SIG-M5 (cell line): Measurements from ENCODE around the gene KIF5B.
"Not testable (repeated sequence)": the region's sequence is repeated elsewhere in the genome, so short reads cannot be mapped to it uniquely, and the experiment has no call there.

Experiments
- DNase-seq: peaks from one replicate; lab custom pipeline; 2025; lab: John Stamatoyannopoulos, UW

KIF5B gene

DNA sequence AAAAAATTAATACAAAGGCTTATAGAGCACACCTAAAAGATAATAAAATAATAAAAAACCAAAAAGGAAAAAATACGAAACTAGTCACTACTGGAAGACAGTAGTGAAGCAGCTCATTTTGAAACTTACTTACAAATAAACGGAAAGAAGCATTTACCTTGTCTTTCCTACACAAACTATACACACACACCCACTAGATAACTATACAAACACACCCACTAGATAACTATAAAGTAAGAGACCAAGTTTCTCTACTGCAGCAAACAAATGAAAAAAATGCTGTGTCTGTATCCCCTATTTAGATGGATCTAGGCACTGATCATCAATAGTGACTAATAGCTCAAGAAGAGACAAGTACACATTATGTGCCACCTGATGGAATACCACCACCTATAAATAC is 49.2 kb downstream of the KIF5B start:
- no peak for DNase-seq

DNA sequence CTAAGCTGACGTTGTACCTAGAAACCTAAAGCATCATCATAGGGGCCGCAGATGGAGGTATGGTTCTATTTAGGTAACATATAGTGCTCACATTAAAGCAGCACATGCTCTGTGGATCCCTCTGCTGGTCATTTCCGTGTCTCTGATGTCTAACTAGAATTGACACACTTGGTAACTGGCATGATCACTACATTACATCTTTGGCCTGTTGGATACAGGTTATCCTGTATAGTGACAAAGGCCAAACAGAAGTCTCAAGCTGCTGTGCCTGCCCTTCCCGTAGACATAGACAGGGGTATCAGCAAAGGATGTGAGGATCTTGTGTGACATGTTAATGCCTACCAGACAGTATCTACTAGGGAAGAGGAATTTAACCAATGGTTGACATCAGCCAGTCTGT is 51.2 kb downstream of the KIF5B start:
- DNase-seq: no peak

DNA sequence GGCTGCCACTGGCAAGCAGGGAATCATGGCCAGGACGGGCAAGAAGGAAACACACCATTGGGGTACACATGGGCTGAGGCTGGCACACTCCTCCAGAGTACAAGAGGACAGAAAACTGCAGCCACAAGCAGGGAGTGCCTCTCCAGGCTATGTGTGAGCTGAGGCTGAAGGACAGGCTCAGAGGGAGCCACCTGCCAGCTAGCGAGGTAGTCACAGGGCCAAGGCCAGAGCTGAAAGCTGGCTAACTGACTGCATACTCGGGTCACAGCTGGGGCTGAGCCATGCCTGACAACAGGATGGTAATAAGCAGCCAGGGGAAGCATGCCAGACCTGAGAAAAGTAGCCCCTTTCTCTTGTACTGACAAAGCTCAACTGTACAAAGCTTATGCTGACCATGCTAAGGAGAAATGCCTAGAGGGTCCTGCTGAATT is 52.0 kb downstream of the KIF5B start:
- DNase-seq: no peak

DNA sequence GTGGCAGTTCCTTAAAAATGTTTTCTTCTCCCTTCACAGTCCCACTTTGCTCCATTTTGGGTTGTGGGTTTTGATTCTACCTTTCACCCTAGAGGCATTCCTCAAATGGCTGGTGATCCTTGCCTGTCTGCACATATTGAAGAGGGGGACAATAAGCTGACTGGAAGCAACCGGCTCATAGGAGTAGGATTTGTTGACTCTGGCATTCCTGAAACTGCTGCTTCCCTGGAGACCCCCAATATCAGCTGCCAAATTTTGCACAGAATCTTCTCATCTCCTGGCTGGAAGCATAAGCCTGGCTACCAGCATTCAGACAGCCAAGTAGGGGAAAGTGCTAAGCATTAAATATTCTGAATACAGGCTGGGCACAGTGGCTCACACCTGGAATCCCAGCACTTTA is 53.7 kb downstream of the KIF5B start:
- DNase-seq: no peak

DNA sequence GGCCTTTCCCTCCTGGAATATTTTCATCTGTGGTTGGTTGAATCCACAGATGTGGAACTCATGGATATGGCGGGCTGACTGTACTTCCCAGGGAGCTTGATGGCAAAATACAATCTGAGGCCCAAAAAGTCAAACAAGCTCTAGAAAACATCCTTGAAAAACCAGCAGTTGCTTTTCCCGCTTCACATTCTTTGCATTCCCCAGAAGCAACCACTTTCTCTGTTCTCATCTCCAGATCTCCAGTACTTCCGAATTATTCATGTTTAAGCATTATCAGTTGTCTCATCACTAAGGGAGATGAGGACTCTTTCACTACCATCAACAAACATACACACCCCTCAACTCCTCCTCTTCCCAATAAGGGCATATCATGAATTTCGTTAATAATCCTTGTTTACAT is 55.3 kb downstream of the KIF5B start:
- no peak for DNase-seq

DNA sequence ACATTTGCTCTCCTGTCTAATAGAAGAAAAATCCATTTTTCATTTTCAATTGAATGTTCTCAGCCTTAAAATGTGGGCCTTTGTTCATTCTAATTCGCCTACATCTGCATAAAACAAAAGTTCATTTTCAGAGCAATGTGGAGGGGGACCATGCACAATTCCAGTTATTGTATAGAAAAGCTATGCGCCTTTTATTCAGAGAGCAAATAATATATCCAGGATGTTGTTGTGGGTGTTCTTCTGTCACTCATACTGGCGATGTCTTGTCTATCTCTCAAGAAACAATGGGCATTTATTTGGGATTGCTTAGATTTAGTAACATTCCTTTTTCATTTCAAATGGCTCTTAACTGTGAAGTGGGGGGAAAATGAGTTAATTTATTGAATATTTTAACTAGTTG is 56.4 kb downstream of the KIF5B start:
- no peak for DNase-seq

DNA sequence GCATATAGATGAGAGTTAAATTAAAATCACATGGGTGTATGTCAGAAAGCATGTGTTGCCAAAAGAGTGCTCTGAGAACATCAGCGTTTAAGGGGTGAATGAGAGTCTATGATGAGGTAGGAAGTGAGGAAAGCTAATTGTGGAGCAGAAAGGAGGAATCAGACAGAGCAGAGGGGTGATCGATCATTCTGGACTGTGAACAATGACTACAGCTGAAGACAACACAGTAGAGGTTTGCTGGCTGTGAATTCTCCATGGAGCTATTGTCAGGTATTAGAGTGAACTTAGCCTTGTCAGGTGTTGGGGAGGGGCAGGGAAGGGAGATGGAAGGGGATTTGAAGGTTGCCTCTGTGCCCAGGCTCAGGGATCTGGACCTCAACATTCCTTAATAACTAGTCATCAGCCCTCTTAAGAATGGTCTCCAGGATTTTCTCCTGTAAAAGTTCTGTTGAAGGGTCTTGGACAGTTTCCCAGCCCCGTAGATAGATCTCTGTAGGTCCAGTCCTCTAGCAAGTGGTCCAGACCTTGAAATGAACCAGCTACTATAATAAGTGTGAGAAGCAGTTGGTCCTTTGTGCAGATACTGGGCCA is 57.1 kb downstream of the KIF5B start:
- no peak for DNase-seq

DNA sequence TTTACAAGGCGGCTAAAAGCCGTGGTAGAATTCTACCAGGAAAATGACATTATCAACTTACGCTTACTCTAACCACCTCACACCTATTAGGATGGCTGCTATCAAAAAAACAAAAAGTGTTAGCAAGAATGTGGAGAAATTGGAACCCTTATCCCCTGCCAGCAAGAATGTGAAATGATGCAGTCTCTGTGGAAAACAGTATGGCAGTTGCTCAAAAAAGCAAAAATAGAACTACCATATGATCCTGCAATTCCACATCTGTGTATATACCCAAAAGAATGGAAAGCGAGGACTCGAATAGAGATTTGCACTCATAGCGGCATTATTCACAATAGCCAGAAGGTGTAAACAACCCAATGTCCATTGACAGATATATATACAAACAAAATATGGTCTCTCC is 61.3 kb downstream of the KIF5B start:
- no peak for DNase-seq

DNA sequence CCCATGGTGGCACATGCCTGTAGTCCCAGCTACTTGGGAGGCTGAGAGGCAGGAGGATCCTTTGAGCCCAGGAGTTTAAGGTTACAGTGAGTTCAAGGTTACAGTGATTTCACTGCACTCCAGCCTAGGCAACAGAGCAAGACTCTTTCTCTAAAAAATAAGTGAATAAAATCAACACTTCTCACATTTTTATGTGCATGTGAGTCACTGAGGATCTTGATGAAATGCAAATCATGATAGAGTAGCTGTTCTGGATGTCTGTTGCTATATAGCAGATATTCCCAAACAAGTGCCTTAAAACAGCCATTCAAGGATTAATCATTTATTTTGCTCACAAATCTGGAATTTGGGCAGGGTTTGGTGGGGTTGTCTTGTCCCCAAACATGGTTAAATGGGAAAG is 65.3 kb downstream of the KIF5B start:
- no peak for DNase-seq

DNA sequence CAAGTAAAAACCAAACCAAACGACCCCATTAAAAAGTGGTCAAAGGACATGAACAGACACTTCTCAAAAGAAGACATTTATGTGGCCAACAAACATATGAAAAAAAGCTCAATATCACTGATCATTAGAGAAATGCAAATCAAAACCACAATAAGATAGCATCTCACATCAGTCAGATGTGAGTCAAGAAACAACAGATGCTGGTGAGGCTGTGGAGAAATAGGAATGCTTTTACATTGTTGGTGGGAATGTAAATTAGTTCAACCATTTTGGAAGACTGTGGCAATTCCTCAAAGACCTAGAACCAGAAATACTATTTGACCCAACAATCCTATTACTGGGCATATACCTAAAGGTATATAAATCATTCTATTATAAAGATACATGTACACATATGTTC is 68.4 kb downstream of the KIF5B start:
- DNase-seq: not testable (repeated sequence)

DNA sequence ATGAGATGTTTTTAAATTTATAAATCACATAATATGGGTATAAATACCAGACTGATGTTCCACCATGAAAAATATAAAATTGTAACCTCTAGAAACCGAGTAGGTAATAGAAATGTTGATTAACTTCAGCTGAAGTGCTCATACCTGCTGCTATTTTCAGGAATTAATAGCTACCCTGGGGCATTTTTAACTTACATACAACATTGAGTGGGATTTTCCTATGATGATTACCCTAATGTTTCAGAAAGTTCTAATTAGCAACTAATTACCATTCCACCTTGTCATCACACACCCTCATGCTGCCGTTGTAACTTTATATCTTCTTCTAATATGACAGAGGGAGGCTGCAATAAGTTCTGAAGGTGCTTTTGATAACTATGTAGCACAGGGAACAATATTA is 74.1 kb downstream of the KIF5B start:
- no peak for DNase-seq

DNA sequence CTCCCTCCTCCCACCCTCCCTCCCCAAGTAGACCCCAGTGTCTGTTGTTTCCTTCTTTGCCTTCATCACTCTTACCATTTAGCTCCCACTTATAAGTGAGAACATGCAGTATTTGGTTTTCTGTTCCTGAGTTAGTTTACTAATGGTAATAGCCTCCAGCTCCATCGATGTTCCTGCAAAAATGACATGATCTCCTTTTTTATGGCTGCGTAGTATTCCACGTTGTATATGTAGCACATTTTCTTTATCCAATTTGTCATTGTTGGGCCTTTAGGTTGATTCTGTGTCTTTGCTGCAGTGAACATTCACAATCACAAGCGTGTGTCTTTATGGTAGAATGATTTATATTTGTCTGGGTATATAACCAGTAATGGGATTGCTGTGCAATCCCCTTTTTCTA is 75.8 kb downstream of the KIF5B start:
- no peak for DNase-seq

DNA sequence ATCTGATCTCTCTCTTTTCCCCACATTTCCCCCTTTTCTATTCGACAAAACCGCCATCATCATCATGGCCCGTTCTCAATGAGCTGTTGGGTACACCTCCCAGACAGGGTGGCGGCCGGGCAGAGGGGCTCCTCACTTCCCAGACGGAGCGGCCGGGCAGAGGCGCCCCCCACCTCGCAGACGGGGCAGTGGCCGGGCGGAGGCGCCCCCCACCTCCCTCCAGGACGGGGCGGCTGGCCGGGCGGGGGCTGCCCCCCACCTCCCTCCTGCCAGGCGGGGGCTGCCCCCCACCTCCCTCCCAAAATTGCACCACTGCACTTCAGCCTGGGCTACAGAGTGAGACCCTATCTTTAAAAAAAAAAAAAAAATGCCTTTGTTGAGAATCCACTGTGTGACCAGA is 77.2 kb downstream of the KIF5B start:
- DNase-seq: not testable (repeated sequence)

DNA sequence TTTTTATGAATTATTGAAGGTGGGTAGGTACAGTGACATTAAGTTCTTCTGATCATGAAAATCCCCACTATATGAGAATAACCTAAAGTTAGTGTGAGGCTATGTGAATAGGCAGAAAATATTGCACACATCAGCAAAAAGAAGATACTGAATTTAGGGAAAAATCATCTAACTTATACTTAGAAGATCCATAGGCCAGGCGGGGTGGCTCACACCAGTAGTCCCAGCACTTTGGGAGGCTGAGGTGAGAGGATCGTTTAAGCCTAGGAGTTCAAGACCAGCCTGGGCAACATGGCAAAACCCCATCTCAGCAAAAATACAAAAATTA is 78.1 kb downstream of the KIF5B start:
- no peak for DNase-seq

DNA sequence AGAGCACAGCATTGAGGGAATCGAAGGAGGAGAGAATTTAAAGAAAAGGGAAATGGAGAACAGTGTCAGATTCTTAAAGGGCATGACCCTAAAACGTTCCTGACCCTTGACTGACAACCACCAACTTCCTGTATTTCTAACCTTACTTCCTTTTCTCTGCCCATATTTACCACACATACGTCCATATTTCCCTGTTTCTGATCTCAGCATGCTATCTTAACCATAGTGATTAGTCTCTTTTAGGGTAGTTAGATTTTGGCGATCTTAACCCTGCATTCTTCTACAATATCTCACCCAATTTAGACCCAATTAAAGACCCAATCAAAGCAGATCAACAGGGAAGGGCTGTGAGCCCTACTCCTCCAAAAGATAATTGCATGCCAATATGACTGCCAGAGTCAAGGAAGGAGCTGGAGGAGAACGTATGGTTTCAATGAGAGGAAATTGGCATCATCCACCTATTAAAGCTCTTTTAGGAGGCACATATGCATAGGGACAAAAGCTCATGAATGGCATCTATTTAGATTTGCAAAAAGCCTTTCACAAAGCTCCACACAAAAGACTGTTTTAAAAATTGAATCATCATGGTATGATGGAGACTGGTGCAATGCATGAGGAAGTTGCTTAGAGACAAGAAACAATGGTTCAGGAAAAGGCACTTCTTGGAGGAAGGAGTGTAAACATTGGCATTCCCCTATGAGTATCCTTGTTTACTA is 78.6 kb downstream of the KIF5B start:
- peak; percentile 87 for DNase-seq

DNA sequence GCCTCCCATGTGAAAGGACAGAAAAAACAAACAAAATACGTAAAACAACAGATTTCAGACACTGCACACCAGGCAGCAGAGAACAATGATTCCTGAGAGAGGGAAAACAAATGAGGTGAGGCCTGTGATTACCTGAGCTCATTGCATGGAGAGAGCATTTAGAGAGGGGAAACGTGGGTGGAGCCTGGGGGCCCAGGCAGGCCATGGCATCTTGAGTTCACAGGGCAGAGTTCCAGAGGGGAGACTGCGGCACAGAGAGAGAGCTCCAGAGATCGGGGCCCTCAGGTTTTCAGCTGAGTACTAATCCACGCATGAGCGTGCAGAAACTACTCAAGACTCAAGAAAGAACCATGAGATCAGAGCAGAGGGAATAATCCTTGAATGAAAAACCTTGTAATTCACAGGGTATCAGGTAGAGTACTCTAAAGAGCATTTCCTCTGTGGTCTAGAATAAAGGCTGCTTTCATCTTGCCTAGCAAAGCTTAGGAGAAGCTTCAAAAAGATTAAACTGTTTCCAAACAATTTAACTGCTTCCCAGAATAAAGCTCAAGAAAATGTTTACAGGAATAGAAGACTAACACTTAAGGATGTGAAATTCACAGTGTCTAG is 81.0 kb downstream of the KIF5B start:
- DNase-seq: no peak

DNA sequence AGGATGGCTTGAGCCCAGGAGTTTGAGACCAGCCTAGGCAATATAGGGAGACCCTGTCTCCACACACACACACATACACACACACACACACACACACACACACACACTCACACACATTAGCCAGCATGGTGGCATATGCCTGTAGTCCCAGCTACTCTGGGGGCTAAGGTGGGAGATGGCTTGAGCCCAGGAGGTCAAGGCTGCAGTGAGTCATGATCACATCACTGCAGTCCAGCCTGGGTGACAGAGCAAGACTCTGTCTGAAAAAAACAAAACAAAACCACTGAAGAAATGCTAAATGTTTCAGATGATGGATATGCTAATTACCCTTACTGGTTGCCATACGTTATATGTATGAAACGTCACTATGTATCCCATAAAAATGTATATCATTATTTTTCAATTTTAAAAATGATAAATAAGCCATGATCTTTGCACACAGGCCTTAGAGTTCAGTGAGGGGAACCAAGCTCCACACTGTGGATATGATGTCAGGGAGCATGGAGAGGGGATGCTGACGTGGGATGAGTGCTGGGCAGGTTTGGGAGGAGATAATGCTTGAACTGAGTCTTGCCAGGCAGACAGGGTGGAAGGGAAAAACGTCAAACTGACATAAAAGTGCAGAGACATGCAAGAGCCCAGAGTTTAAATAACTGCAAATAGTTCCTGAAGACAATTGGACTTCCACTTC is 81.6 kb downstream of the KIF5B start:
- no peak for DNase-seq

DNA sequence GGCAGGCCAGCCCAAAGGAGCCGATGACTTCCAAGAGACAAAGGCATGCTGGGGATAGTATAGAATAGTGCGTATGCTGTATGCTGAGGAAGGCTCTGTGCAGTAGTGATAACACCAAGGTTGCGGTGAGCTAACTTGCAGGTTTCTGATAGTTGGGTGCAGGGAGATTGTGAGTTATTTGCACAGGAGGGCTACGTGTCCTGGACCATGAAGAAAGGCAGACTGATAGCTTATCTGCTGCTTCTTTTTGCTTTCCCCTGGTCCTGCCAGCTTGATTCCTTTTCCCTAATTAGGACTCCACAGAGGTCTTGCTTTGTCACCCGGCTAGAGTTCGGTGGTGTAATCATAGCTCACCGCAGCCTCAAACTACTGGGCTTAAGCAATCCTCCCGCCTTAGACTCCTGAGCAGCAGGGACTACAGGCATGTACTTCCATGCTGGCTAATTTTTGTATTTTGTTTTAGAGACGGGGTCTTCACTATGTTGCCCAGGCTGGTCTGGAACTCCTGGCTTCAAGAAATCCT is 83.6 kb downstream of the KIF5B start:
- DNase-seq: no peak

DNA sequence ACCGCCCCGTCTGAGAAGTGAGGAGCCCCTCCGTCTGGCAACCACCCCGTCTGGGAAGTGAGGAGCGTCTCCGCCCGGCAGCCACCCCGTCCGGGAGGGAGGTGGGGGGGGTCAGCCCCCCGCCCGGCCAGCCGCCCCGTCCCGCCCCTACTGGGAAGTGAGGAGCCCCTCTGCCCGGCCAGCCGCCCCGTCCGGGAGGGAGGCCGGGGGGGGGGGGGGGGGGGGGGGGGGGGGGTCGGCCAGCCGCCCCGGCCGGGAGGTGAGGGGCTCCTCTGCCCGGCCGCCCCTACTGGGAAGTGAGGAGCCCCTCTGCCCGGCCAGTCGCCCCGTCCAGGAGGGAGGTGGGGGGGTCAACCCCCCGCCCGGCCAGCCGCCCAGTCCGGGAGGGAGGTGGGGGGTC is 86.4 kb downstream of the KIF5B start:
- not testable (repeated sequence) for DNase-seq

DNA sequence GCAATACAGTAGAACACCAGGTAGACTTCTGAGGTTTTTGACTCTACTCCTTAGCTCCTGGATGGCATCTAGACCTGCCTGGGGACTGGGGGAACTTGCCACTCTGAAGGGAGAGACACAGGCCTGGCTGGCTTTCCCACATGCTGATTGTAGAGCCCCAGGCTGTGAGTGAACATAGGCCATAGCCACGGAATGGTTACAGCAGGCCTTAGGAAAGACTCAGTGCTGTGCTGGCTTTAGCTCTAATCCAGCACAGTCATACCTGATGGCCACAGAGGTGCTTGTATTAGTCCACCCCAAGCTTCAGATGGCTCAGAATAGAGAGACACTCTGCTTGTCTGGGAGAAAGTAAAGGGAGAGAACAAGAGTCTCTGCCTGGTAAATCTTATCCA is 92.6 kb downstream of the KIF5B start:
- DNase-seq: no peak

DNA sequence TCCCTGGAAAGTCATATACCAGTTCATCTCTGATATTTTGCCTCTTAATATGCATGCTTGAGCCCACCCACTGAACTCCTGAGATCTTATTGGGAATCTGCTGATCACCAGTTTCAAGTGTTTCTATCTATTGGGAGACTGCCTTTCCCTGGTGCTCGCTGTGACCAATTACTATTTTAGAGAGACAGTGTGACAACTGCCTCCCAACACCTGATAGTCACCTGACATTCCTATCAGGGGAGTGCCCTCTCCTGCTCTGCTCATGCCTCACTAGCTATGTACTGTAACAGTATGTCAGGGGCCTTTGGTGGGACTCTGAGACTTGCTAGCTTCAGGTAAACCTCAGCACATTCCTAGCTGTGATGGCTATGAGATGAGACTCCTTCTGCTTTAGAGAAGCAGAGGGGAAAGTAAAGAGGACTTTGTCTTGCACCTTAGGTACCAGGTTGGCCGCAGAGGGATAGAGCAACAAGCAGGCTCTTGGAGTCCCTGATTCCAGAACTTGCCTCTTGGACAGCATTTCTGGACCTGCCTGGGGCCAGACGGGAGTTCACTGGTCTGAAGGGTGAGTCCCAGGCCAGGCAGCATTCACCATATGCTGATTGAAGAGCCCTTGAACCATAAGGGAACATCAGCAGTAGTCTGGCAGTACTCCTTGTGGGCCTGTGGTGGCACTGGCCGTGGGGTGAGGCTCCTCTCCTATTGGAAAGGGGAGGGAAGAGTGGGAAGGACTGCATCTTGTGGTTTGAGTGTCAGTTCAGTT is 93.2 kb downstream of the KIF5B start:
- no peak for DNase-seq
